Measurements from ENCODE around the gene TMEM217. TPM values are rescaled to one million over a fixed set of nuclear protein-coding genes. Genes with fewer than 3 reads are reported as not detected.
A peak's percentile ranks its signal among the peaks of the same experiment; 100 is the strongest.

Gene TMEM217
- total RNA-seq, 1 donor from 2014 or later: 0.26 TPM

DNA sequence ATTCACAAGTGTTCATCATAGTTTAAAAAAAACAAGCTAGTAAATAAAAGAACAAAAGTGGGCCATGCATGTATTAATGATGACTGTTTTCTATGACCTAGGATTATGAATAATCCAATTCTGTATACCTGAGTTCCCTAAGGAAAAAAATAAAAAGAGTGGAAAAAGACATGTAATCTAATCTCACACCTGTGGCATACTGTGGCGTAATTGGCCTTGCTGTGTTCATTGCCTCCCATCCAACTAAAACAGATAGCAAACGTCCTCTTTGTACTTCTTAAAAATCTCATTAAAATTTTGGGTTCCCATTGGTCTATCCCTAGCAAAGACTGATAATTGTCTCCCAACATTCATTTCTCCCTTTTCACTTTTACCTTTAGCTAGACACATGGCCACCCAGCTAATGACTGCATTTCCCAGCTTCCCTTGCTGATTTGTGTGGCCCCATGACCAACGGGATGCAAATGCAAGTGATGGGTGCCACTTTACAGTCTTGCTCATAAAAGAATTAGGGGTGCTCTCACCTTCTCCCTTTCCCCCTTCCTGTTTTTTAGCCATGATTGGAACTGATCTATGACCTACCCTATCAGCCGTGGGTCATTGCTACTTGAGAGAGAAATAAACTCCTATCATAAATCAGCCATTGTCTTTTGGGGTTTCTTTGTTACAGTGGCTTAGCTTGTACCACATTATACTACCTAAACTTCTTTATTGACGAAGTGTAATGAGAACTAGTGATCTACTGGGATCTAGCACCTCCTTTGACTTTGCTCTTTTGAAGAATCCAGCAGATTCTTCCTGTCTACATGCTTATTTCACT lies 32.4 kb downstream of the TMEM217 start:
- DNase-seq (ENCODE audit: low read depth) (no peak), FAIRE-seq (no peak)
- H3K4me3 ChIP-seq (ENCODE audit: low read depth, low read length): no peak overlapping the region
- H3K27me3 ChIP-seq (ENCODE audit: control insufficient read depth, insufficient read depth, low read length): no peaks in the 10 kb centered on the region
- TF ChIP-seq, protein P1, sequence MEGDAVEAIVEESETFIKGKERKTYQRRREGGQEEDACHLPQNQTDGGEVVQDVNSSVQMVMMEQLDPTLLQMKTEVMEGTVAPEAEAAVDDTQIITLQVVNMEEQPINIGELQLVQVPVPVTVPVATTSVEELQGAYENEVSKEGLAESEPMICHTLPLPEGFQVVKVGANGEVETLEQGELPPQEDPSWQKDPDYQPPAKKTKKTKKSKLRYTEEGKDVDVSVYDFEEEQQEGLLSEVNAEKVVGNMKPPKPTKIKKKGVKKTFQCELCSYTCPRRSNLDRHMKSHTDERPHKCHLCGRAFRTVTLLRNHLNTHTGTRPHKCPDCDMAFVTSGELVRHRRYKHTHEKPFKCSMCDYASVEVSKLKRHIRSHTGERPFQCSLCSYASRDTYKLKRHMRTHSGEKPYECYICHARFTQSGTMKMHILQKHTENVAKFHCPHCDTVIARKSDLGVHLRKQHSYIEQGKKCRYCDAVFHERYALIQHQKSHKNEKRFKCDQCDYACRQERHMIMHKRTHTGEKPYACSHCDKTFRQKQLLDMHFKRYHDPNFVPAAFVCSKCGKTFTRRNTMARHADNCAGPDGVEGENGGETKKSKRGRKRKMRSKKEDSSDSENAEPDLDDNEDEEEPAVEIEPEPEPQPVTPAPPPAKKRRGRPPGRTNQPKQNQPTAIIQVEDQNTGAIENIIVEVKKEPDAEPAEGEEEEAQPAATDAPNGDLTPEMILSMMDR (IDR thresholded peaks at IDR 0.05; ENCODE audit: insufficient read depth, low read length, severe bottlenecking): no peak
- no peaks in the 10 kb centered on the region for H3K36me3 ChIP-seq (ENCODE audit: control insufficient read depth, insufficient read depth, low read length)

GRCh38 chr6:37222992-37223391 lies 35.0 kb downstream of the TMEM217 start:
- DNase-seq (ENCODE audit: low read depth): no peak
- FAIRE-seq: no peak
- TF ChIP-seq, protein P1 (IDR thresholded peaks at IDR 0.05; ENCODE audit: insufficient read depth, low read length, severe bottlenecking): no peak

GRCh38 chr6:37222125-37222967 lies 35.6 kb downstream of the TMEM217 start:
- Histone ChIP-seq H3K4me3 (ENCODE audit: low read depth, low read length) (peak overlapping the region; percentile 44), H3K27me3 (ENCODE audit: control insufficient read depth, insufficient read depth, low read length) (no peaks in the 10 kb centered on the region), H3K36me3 (ENCODE audit: control insufficient read depth, insufficient read depth, low read length) (no peaks in the 10 kb centered on the region)
- TF ChIP-seq, protein P1 (IDR thresholded peaks at IDR 0.05; ENCODE audit: insufficient read depth, low read length, severe bottlenecking): no peak
- DNase-seq (ENCODE audit: low read depth): peak; percentile 90
- no peak for FAIRE-seq

More at GRCh38 chr6:37222992-37223391, 35.0 kb downstream of the TMEM217 start:
- Histone ChIP-seq H3K4me3 (ENCODE audit: low read depth, low read length) (peak overlapping the region; percentile 44), H3K27me3 (ENCODE audit: control insufficient read depth, insufficient read depth, low read length) (no peaks in the 10 kb centered on the region), H3K36me3 (ENCODE audit: control insufficient read depth, insufficient read depth, low read length) (no peaks in the 10 kb centered on the region)

- peak overlapping the region; percentile 44 for H3K4me3 ChIP-seq (ENCODE audit: low read depth, low read length)
- FAIRE-seq: no peak
Measured at GRCh38 chr6:37221585-37222124, 36.3 kb downstream of the TMEM217 start.

GRCh38 chr6:37218511-37218910 lies 39.4 kb downstream of the TMEM217 start:
- no peak for FAIRE-seq
- TF ChIP-seq, protein P1 (IDR thresholded peaks at IDR 0.05; ENCODE audit: insufficient read depth, low read length, severe bottlenecking): no peak
- DNase-seq (ENCODE audit: low read depth): no peak
- Histone ChIP-seq H3K27me3 (ENCODE audit: control insufficient read depth, insufficient read depth, low read length) (no peaks in the 10 kb centered on the region), H3K36me3 (ENCODE audit: control insufficient read depth, insufficient read depth, low read length) (no peaks in the 10 kb centered on the region), H3K4me3 (ENCODE audit: low read depth, low read length) (no peak overlapping the region)

More at GRCh38 chr6:37221585-37222124, 36.3 kb downstream of the TMEM217 start:
- no peaks in the 10 kb centered on the region for H3K36me3 ChIP-seq (ENCODE audit: control insufficient read depth, insufficient read depth, low read length)
- TF ChIP-seq, protein P1 (IDR thresholded peaks at IDR 0.05; ENCODE audit: insufficient read depth, low read length, severe bottlenecking): no peak
- H3K27me3 ChIP-seq (ENCODE audit: control insufficient read depth, insufficient read depth, low read length): no peaks in the 10 kb centered on the region
- no peak for DNase-seq (ENCODE audit: low read depth)

Data from bronchial epithelial cell (primary cell).